HG03457 (cell line): ENCODE data around the gene CDC42EP4.
A peak's percentile ranks its signal among the peaks of the same experiment; 100 is the strongest.

Source experiments
- ATAC-seq: cut with Tn5 transposase; IDR thresholded peaks from one replicate; pipeline ENCODE4 v1.9.1; 2021; ENCODE audit warnings: moderate number of reproducible peaks; ENCODE audit not compliant: unreplicated experiment

CDC42EP4 gene

GRCh38 chr17:73311781-73312641, at the start of gene CDC42EP4:
Gene CDC42EP4 (minus strand): TSS chr17:73312001. CDS start chr17:73286500, 25,501 bp downstream.
- ATAC-seq, result peak; percentile 73

- no peak for ATAC-seq
Measured at GRCh38 chr17:73360961-73361761, 49.4 kb upstream of the CDC42EP4 start.

GRCh38 chr17:73359987-73360410, 48.2 kb upstream of the CDC42EP4 start:
- no peak for ATAC-seq

GRCh38 chr17:73359352-73359751, 47.6 kb upstream of the CDC42EP4 start:
- no peak for ATAC-seq

- ATAC-seq, result no peak
Measured at GRCh38 chr17:73358668-73359067, 46.9 kb upstream of the CDC42EP4 start.

GRCh38 chr17:73357981-73358380, 46.2 kb upstream of the CDC42EP4 start:
- ATAC-seq, result no peak

GRCh38 chr17:73357318-73357717, 45.5 kb upstream of the CDC42EP4 start:
- no peak for ATAC-seq

- ATAC-seq, result no peak
Measured at GRCh38 chr17:73356561-73357170, 44.9 kb upstream of the CDC42EP4 start.

- ATAC-seq, result no peak
Measured at GRCh38 chr17:73354423-73355284, 42.9 kb upstream of the CDC42EP4 start.

GRCh38 chr17:73352261-73352660, 40.5 kb upstream of the CDC42EP4 start:
- no peak for ATAC-seq

GRCh38 chr17:73351764-73352163, 40.0 kb upstream of the CDC42EP4 start:
- no peak for ATAC-seq

- no peak for ATAC-seq
Measured at GRCh38 chr17:73350864-73351263, 39.1 kb upstream of the CDC42EP4 start.

GRCh38 chr17:73349647-73350046, 37.8 kb upstream of the CDC42EP4 start:
- ATAC-seq, result no peak

GRCh38 chr17:73349138-73349537, 37.3 kb upstream of the CDC42EP4 start:
- no peak for ATAC-seq

- no peak for ATAC-seq
Measured at GRCh38 chr17:73348829-73349095, 37.0 kb upstream of the CDC42EP4 start.

GRCh38 chr17:73348018-73348828, 36.4 kb upstream of the CDC42EP4 start:
- ATAC-seq, result no peak

- no peak for ATAC-seq
Measured at GRCh38 chr17:73347351-73347750, 35.5 kb upstream of the CDC42EP4 start.

GRCh38 chr17:73346501-73347162, 34.8 kb upstream of the CDC42EP4 start:
- no peak for ATAC-seq

GRCh38 chr17:73343739-73344454, 32.1 kb upstream of the CDC42EP4 start:
- ATAC-seq, result no peak
